Fibroblast of pulmonary artery (primary cell): Measurements from ENCODE around the gene CUL9.
A peak's percentile ranks its signal among the peaks of the same experiment; 100 is the strongest.

Experiments
- DNase-seq: peaks from one replicate; pipeline ENCODE4 v3.0.0-alpha.2; 2010; ENCODE audit warnings: low read depth
- H3K4me3 ChIP-seq: replicated peaks from 2 replicates; pipeline ENCODE4 v1.5.1; 2011; ENCODE audit warnings: low read depth, mild to moderate bottlenecking, control low read depth, low read length, moderate library complexity
- CTCF ChIP-seq: IDR thresholded peaks from 2 replicates; pipeline ENCODE4 v1.5.1; 2011; ENCODE audit warnings: mild to moderate bottlenecking, control low read depth, low read length, inconsistent platforms; ENCODE audit errors: missing control alignments

The CUL9 gene

GRCh38 chr6:43163899-43164298 is 18.1 kb upstream of the CUL9 start:
- no peak for TF ChIP-seq CTCF
- no peak overlapping the region for H3K4me3 ChIP-seq
- no peak for DNase-seq

GRCh38 chr6:43170417-43170930 is 11.5 kb upstream of the CUL9 start:
- DNase-seq = peak; percentile 93
- no peak for TF ChIP-seq CTCF
- H3K4me3 ChIP-seq = peak overlapping the region; percentile 87

- peak; percentile 11 for TF ChIP-seq CTCF
- H3K4me3 ChIP-seq = peak within 1 kb of the TSS; percentile 87
- DNase-seq = peak; percentile 99
Observed at GRCh38 chr6:43170931-43171706, 10.9 kb upstream of the CUL9 start, which contains the start of gene SRF. Gene SRF (plus strand): TSS chr6:43171269. CDS start chr6:43171657, 388 bp downstream.

- peak overlapping the region; percentile 87 for H3K4me3 ChIP-seq
- no peak for TF ChIP-seq CTCF
- DNase-seq = no peak
Observed at GRCh38 chr6:43171707-43172103, 10.3 kb upstream of the CUL9 start.

GRCh38 chr6:43172104-43173007 is 9.6 kb upstream of the CUL9 start:
- H3K4me3 ChIP-seq = peak overlapping the region; percentile 87
- TF ChIP-seq CTCF = no peak
- peak; percentile 44 for DNase-seq

- peak overlapping the region; percentile 87 for H3K4me3 ChIP-seq
- no peak for TF ChIP-seq CTCF
- no peak for DNase-seq
Observed at GRCh38 chr6:43173591-43174262, 8.3 kb upstream of the CUL9 start.
